HG03565 (cell line): ENCODE results near the gene WWOX.
"Not testable (repeated sequence)": the region's sequence is repeated elsewhere in the genome, so short reads cannot be mapped to it uniquely, and the experiment has no call there.

ENCODE experiments used
- ATAC-seq: cut with Tn5 transposase; IDR thresholded peaks from one replicate; pipeline ENCODE4 v1.9.1; 2021; ENCODE audit warnings: mild to moderate bottlenecking, moderate library complexity; ENCODE audit not compliant: unreplicated experiment

Gene WWOX

DNA sequence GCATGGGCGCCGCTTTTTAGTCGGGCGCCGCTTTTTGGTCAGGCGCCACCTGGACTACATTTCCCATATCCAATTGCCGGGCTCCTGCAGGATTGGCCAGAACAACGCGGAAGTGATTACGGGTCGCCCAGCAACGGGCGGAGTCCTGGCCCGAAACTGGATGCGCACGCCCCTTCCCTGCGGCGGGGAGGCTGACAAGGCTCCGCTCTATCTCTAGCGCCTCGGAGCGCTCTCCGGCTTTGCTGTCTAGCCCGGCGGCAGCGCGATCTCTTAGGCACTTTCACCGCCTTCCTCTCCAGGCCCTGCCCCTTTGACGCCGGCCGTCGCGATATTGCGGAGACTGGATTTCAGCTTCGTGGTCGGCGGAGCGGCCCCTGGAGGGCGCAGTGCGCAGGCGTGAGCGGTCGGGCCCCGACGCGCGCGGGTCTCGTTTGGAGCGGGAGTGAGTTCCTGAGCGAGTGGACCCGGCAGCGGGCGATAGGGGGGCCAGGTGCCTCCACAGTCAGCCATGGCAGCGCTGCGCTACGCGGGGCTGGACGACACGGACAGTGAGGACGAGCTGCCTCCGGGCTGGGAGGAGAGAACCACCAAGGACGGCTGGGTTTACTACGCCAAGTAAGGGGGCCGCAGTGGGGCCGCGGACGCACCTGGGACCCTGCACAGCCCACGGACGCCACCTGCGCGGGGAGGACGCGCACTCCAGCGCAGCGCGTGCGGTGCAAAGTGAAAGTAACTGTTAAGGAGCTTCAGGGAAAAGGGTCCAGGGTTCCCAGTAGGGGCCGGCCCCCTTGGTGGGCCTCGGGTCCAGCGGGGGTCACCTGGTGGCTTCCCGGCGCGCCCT lies at the start of gene WWOX:
Gene WWOX (plus strand): TSS at position 384 of the 841 bp plus-strand sequence.
- ATAC-seq, result peak; percentile 93

GRCh38 chr16:78050734-78051400 lies 48.6 kb upstream of the WWOX start:
- no peak for ATAC-seq

- ATAC-seq, result no peak
These were observed 41.5 kb upstream of the WWOX start for GRCh38 chr16:78057803-78058564.

DNA sequence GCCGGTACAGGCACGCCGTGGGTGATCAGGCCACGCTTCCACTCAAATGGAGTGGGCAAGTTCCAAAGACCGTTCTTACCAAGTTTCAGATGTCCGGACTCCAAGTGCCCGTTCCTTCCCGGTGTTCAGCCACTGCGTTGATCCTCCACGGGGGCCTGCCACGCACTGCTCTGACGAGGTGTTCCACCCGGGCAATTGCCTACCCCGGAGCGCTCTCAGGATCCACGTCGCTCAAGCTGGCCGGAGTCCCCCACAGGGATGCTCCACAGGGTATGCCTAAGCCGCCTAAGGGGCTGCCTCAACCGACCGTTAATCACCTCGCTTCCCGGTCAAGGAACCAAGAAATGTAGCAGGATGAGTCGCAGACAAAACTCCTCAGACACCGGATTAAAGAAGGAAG lies 39.6 kb upstream of the WWOX start:
- ATAC-seq, result not testable (repeated sequence)

DNA sequence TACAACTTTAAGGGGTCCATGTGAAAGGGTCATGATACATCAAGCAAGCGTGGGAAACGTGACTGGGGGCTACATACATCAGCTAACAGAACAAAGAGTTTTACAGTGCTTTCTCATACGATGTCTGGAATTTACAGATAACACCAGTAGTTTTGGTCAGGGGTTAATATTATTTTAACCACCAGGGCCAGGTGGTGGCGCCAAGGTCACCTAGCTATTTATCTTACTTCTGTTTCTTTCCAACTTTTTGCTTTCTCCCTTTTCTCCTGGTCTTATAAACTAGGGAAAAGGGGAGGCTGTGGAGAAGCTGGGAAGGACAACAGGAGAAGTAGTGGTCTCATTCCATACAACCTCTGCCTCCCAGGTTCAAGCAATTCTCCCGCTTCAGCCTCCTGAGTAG lies 39.2 kb upstream of the WWOX start:
- no peak for ATAC-seq

DNA sequence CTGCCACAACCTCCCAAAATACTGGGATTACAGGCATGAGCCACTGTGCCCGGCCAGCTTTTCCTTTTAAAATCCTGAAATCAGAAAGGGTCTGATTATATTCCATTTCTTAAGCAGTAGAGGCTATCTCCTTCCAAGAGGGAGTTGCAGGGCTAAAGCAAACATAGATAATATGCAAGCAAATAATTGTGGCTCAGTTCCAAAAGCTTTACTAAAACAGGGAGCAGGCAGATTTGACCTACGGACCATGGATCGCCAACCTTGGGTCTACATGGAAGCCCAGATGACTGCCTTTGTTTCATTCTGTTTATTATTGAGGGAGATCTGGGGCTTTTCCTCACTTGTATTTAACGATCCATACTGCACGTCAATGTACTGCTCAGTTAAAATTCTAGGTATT lies 38.6 kb upstream of the WWOX start:
- ATAC-seq, result no peak

- ATAC-seq, result no peak
These were observed 34.1 kb upstream of the WWOX start for GRCh38 chr16:78065319-78065718.

- no peak for ATAC-seq
These were observed 29.5 kb upstream of the WWOX start for GRCh38 chr16:78069913-78070312.

DNA sequence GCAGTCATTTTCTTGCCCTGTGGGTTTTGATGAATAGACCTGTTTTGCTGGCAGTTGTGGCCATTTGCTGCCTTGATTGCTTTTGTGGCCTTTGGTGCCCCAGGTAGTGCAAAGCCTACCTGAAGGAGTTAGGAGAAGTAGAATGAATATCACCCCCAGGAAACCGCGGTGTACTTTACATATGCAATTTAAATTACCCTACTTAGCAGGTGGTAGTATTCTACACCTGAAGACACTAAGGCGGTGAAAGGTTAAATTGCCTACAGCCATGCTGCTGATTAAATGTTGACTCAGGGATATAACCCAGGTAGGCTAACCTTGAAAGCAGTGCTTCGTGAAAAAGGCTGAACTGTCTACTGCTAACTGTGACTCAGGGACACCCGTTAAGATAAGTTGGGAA lies 27.2 kb upstream of the WWOX start:
- ATAC-seq, result no peak

- no peak for ATAC-seq
These were observed 23.7 kb upstream of the WWOX start for GRCh38 chr16:78075800-78076199.

DNA sequence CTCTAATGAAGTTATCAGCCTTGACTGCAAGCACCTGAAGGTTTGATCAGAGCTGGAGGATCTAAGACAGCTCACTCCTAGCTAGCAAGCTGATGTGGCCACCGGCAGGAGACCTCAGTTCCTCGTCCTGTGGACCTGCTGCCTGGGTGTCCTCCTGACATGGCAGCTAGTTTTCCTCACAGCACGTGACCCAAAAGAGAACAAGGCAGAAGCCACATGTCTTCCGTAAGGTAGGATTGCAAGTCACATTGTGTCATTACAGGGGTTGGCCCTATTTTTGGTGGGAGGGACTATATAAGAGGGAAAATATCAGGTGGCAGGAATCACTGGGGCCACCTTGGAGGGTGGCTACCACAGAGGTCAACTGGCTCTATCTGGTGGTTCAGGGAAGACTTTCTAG lies 18.1 kb upstream of the WWOX start:
- no peak for ATAC-seq

- ATAC-seq, result no peak
These were observed 8.0 kb upstream of the WWOX start for GRCh38 chr16:78091419-78091818.

- ATAC-seq, result no peak
These were observed 6.7 kb upstream of the WWOX start for GRCh38 chr16:78092758-78093157.

GRCh38 chr16:78094166-78094565 lies 5.3 kb upstream of the WWOX start:
- no peak for ATAC-seq

GRCh38 chr16:78094998-78095397 lies 4.5 kb upstream of the WWOX start:
- ATAC-seq, result no peak

DNA sequence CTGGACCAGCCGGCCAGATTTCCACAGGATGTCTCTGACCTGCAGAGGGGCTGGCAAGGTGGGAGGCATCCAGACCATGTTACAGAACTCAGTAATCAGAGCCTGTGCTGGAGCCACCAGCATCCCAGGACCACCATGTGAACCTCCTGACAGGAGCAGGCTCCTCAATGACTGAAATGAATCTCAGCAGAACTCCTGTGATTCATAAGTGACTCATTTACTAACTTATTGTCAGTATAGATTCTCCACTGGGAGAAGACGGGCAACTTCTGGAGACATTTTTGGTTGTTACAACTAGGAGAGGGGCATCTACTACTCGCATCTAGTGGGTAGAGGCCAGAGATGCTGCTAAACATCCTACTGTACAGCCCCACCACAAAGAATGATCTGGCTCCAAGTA lies 3.1 kb upstream of the WWOX start:
- ATAC-seq, result no peak

- ATAC-seq, result no peak
These were observed 1.9 kb upstream of the WWOX start for GRCh38 chr16:78097548-78097947.

DNA sequence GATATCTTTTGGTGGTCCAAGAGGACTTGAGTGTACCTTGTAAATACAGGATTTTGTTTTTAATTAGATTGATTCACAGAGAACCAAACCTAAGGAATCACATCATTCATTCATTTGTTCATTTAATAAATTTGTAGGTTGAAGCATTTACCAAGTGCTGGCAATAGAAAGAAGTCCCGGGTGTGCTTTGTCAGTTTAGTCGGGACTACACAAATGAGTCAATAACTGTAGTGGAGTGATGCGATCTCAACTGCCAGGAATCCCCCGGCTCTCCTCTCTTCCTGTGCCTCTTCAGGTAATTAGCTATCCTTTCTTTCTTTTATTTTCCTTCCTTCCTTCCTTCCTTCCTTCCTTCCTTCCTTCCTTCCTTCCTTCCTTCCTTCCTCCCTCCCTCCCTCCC lies 1.4 kb upstream of the WWOX start:
- ATAC-seq, result no peak

DNA sequence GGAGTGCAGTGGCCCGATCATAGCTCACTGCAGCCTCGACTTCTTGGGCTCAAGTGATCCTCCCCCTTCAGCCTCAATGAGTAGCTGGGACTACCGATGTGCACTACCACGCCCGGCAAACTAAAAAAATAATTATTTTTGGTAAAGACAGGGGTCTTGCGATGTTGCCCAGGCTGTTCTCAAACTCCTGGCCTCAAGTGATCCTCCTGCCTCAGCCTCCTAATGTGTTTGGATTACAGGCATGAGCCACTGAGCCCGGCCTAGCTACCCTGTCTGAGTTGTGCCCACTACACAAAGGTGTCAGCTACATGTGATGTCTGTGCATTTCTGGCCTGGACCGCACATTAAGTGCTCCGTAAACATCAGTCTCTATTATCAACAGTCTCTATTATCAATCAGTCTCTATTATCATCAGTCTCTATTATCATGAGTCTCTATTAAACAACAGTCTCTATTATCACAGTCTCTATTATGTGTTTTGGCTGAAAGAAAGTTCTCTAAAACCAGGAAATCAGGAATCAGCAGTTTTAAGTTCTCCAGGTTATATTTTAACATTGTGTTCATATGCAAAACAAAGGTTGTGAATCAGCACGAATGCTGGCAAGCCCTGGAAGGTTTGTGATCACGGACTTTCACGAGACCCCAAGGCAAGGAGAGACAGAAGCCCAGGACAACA lies 721 bp upstream of the WWOX start:
- no peak for ATAC-seq

GRCh38 chr16:78100112-78100467 lies 636 bp downstream of the WWOX start:
- ATAC-seq, result peak; percentile 21

DNA sequence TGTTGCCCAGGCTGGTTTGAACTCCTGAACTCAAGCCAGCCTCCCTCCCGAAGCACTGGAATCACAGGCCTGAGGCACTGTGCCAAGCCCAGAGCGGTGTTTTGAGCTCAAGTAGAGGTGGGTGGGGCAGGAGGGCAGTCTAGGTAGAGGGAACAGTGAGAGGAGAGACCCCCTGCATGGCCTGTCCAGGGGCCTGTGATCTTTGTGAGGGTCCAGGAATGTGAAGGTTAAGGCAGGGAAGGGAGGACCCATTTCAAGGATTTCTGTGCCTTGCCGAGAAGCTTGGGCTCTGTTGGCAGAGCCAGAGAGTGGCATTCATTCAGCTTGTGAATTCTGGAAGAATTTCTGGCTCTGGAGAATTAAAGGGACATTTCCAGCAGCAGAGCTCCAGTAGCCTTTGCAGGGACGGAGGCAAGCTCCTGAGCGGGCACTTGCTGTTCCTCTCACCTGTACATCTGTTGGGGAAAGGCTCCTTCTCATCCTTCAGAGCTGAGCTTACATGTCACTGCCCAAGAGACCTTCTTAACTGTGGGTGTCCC lies 2.7 kb downstream of the WWOX start:
- no peak for ATAC-seq
